GM19238 (cell line): ENCODE measurements around the gene ARHGAP22.

Experiments used
- DNase-seq: peaks from one replicate; pipeline ENCODE4 v3.0.0; 2011; ENCODE audit warnings: low spot score; ENCODE audit not compliant: insufficient read length

The ARHGAP22 gene

DNA sequence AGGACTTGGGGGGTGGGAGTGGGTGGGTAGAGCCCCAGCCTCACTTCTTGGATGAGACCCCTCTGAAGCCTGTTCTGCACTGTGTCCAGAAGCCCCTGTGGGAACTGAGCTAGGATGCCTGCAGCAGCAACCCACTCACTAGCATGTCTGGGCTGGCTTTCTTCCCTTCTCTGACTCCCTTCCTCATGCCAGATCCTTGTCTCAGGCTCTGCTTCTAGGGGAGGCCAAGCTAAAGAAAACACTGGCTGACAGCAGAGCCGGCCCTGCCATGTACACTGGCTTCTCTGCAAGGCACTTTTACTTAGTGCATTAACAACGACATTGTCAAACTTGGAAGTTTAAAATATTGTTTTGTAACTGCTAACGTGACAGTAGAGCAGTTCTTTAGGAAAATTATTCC is 50.2 kb downstream of the ARHGAP22 start:
- DNase-seq: no peak

DNA sequence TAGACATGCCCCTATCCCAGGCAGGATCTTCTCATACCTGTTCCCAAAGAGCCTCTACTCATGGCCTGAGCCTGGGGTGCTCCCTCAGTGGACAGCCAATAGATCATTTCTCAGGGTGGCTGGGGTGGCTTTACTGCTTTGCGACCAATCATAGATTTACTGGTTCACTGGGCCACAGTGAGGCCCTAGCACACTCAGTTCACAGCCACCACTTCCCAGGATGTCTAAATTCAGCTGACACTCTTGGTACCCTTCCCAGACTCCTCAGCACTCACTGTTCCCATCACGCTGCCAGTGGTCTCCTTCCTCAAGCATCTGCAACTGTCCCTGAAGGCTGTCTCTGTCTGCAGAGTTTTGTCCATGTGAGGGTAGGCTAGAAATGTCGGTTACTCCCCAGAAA is 50.6 kb downstream of the ARHGAP22 start:
- DNase-seq: no peak

DNA sequence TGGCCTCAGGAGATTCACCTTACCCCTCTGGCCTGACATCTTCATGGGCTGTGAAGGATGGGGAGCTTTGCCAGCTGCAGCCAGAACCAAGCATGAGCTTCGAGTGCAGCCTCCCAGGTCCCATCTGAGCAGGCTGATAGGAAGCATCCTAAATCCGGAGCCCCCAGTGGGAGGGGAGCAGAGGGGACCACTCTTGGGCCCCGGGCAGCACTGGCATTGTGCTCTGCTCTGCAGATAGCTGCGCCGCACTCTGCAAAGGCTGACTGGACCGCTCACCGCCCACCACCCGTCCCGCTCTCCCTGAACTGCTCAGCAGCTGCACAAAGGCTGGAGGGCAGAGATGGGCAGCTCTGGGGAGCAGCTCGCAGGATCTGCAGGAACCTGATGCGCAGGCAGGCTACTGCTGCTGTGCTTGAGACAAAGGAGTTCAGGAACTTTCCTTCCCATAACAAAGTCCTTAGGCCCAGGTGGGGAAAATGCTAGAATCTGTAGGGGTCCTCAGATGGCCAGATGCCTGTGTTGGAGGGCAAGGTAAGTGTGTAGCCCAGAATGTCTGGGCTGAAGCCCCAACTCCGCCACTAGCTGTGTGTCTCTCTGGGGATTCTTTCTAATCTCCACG is 51.8 kb downstream of the ARHGAP22 start:
- DNase-seq: no peak

DNA sequence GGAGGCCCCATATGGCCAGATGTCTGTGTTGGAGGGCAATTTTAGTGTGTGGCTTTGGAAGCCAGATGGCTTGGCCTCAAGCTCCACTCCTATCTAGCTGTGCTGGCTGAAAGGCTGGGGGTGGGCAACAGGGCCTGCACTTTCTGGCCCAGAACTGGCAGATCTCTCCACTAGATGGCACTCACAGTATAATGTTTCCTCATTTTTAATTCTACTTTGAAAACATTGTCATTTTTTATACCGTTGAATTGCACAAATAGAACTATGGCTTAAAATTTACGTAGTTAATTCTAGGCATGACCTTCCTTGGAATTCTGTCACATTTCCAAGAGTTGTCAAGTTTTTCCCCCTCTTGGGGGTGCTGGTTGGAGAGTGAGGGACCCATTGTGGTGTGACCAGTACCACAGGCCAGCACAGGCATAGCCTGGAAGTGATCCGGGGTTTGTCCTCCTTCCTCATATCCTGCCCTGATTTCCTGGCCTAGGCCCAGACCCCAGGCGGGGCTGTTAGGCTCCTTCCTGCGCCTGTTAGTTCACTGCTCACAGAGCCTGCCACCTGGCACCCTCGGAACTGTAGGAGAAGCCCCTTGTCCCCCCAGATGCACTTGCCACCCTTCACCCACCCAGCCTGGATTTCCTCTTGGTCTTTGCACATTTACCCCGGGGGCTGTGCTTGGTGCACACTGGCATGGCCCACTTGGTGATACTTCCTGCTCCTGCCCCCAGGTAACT is 52.8 kb downstream of the ARHGAP22 start:
- peak; percentile 55 for DNase-seq

DNA sequence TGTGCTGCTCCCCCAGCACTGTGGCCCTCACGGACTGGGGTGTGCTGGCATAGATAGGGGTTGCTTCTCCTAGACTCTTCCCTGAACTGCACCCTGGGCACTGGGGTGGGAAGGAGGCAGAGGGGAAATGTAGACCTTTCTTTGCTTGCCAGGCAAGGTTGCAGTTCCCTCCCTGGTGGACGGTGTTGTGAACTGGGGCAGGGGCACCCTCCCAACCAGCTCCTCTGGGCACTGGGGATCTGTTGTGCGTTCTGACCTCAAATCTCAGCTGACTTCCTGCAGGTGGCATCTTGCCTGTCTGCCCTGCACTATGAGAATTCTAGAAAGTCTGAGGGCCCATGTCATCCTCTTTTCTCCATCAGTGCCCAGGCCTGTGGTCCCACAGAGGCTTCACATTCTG is 53.9 kb downstream of the ARHGAP22 start:
- DNase-seq: no peak

DNA sequence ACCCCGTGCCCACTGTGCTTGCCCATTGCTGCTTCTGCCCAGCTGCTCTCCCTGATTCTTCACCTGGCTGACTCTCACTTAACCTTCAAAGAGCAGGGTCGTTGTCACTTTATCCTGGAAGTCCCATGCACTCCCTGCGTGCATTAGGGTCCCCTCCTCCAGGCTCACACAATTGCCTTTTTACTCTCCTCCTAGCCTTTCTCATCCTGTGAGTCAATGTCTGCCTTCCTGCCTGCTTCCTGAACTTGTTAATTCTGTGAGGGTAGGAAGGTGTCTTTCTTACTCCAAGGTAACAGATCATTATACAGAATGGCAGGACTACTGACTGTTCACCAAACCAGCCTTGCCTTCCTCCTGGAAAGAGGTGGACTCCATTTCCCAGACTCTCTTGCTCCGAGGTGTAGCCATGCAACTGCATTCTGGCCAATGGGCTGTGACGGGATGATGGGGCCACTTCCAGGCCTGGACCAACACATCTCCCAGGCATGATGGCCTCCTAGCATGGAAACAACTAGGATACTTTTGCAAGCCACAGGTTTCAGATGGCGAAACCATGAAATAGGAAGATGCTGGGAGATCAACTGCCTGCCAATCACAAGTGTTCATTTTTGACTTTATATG is 54.7 kb downstream of the ARHGAP22 start:
- no peak for DNase-seq

DNA sequence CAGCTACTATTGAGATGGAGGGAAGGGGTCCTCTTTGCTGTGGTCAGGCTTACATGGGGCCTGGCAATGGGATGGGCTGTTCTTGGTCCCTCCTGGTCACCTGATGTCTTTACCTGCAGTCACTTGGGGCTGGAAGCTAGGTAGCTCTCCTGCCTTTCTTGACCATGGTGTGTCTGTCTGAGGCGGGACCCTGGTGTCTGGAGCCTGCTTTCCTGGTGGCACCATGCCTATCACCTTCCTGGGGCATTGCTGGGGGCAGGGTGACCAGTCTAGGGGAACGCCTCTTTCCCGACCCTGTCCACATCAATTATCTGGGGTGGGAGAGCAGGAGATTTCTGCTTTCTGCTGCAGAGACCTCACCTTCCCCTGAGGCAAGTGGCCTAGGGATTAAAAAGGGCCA is 55.6 kb downstream of the ARHGAP22 start:
- no peak for DNase-seq

DNA sequence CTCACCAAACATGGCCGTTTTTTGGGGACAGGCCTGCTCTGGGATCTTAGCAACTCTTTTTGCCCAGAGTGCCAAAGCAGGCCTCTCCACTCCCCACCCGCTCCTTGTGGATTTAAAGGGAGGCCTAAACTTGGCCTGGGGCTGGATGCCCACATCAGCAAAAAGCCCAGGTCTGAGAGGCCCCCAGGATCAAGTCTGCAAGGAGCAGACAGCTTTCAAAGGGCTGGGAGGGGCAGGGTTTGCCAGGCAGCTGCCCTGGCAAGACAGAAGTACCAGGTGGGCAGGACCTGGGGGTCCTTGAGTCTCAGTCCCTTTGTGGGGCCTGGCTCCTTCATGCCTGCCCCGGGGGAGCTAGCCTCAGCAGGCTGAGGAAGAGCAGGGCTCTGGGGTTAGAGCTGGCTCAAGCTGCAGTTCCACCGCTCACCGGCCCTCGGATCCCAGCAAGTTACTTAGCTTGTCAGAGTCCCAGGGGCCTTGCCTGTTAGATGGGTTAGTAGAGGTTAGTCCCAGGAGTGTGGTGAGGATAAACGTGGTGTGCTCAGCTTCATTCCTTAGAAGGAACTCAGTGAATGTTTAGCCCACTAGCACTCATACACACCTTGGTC is 56.2 kb downstream of the ARHGAP22 start:
- DNase-seq: no peak

DNA sequence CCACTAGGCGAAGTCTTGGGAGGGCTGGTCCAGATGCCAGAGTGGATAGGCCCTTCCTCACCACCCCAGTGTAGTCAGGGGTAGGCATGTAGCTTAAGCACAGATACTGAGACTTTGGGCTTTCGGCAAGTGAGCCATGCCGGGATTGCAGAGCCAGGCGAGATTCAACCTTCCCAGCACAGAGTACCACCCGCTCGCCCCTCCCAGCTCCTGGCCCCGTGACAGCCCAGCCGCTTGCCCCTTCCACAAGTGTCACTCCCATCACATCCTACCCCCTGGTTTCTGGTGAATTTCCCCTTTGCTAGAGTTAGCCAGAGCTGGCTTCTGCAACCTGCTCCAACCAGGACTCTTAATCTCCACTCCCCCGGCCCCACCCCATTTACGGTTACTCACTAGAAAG is 56.9 kb downstream of the ARHGAP22 start:
- no peak for DNase-seq

DNA sequence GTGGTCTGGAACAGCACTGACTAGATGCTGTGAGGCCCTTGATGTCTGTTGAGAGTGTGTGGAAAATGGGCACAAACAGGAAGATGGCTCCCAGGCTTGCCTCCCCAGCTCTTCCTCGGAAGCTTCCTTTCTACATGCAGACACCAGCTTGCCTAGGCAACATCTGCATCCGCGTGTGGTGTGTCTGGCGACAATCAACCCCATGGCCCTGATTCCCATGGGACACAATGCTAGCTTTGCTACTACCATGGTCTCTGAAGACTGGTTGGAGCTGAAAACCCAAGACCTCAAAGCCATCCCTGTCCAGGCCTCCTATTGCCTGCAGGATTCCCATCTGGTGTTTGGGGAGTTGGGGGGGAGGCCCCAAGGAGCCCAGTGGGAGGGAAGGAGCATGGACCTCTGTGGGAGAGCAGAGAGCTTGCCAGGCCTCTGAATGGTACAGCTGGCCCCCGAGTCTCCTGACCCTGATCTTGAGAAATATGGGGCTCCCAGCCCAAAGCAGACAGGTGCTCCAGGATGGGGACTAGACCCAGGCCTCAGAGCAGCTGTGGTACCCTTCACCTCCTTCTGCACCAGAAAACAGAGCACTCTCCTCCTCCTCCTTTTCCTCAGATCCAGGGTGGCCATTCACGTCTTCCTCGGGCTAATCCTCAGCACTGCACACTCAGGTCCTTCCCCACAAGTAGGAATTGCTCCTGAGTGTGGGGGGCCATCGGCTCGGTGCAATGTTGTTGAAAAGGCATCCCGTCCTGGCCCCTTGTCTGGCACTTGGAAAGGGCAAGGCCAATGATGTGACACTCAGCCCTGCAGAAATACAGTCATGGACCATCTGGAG is 57.6 kb downstream of the ARHGAP22 start:
- no peak for DNase-seq

DNA sequence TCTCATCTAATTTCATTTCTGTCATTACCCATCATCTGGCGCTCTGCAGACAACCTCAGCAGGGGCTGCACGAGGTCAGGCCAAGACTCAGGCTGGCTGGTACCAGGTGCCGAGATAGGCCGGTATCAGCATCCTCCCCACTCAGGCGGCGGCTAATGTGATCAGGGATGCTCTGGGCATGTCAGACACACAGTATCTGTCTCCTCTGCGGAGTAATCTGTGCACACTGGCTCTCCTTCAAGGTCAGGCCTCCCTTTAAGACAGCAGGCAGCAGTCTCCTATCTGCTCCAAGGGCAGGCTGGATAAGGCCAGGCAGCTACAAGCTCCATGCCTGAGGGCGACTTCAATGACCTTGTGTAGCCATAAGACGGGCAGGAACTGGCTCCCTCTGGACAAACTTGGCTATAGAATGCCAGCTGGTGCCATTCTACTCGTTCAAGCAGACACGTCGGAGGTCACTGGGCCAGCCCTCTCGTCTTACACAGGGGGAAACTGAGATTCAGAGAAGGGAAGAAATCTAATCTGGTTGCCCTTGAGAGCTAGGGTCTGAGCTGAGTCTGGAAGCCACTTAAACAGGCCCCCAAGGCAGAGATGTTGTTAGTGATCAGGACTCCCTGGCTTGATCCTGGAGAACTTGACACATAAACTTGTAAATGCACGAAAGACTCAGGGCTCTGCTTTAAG is 59.3 kb downstream of the ARHGAP22 start:
- no peak for DNase-seq

DNA sequence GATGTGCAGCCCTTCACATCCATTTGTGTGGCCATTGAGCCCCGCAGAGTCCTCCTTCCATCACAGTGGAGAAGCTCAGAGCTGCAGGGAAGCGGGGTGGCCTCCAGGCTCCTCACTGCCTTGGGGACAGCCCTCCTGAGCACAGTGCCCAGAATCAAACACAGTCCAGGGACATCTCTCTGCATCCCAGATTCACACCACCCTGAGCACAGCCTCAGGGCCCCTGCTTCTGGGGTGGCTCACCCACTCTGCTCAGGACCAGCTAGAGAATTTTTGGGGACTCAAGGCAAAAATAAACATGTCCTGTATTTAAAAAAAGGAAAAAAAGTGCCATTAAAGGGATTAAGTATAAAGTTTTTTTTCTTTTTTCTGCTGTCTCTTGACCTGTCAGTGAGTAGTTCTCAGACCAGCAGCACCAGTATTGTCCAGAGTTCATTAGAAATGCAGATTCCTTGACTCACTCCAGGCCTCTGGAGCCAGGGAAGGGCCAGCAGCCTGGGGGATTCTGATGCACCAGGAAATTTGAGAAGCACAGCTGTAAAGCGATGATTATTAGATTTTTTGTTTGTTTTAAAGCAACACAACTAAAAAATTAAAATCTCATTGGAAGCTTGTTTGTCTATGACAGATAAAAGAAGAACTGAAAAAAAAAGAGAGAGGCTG is 61.6 kb downstream of the ARHGAP22 start:
- DNase-seq: no peak

DNA sequence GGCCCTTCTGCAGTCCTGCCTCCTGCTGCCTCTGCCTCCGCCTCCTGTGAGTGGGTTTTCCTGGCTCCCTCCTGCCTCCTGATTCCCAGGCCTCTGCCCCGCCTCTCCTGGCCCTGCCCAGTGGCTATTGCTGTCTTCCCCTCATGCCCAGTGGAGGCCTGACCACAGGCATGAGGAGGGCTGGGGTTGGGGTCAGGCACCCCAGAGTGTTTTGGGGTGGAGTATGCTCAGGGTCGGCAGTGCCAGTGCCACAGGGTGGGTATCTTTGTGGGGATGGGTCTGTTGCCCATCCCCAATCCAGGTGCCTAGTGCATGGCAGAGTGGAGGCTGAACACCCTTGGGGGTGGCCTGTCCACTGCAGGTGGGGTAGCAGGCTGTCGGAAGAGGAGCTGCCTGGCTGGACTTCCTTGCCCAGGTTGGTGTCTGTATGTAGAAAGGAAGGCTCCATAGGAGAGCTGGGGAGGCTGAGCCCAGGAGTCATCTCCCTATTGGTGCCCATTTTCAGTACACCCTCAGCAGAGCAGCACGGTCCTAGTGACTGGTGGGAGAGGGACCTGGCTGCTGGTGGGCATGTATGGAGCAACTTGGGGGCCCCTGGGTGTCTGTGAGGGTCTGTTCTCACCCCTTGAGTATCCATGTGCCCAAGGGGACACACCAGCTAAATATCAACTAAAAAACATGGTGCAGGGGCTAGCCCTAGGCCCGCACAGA is 62.2 kb downstream of the ARHGAP22 start:
- DNase-seq: no peak

DNA sequence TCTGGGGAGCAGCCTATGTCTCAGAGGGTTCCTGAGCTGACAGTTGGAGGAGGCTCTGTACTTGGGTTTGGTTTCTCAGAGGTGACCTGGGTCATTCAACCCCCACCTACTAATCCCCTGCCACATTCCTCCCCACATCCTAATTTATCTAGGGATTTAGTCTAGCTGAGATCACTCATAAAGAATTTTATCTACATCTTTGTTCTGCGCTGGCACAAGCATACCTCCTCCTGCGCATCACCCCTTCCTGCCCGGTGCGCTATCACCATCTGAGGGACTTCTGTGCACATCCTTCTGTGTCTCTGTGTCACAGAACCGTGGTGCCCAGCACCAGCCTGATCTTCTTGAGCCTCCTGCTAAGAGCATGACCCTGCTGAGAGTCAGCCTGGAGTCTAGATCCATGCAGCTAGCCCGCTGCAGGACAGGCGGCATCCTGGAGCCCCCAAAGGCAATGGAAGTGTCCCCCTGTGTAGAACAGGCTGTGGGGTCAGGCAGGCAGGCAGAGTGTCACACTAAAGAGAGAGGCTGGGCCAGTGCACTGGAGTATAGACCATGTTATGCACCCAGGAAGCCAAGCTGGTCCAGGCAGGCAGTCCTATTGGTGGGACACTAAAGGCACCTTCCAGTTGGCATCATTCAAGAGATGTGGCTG is 63.6 kb downstream of the ARHGAP22 start:
- no peak for DNase-seq

DNA sequence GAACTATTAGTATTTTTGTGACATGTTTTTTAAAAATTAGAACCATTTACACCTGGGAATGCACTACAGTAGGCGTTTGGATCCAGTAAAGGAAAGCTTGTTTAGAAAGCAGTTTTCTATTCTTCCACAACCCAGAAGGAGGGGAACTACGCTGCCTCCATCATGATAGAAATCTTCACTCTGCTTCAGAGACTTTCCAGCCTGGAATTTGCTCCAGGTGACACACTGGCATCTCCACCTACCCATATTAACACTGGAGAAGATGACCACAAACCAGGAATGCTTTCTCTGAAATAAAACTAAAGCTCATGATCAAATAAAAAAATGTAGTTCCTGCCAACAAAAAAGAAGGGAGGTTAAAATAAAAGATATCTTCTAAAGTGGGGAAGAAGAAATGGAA is 66.3 kb downstream of the ARHGAP22 start:
- no peak for DNase-seq

DNA sequence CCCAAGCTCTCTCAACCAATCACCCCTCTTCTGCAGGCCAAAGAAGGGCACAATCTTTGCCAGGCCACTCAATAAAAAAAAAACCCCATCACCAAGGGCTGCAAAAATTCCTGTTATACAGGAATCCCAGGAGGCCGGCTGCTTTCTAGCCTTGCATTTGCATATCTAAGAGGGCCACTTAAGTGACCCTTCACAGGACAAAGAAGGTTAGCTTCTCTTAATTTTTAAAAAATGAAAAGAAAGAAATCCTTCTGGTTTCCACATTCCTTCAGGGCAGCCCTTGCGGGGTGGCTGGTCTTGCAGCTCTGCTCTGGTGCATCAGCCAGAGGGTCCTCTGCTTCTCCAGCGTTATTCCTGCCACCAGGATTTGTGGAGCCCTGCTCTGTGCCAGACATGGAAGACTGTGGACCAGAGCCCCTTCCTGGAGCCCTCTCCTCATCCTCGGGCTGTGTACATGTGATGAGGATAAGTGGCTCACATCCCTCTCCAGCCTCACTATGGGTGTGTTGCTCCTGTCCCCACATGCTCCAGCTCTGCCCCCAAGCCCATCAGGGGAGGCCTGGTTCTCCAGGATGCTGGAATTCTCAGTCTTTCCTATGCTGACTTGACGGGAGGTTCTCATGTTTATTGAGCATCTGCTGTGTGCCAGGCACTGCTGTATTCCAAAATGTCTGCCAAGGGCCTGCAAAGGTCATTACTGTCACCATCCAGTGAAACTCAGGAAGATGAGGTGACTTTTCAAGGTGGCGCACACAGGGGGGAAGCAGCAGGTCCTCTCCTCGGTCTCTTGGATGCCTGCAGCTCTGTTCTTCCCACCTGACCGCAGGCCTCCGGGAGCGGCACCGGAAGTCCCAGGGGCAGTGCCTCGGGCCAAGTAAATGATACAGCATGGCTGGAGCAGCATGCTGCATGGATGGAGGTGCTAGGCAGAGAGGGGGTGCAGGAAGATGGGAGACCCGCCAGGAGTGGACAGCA is 67.7 kb downstream of the ARHGAP22 start:
- DNase-seq: no peak

DNA sequence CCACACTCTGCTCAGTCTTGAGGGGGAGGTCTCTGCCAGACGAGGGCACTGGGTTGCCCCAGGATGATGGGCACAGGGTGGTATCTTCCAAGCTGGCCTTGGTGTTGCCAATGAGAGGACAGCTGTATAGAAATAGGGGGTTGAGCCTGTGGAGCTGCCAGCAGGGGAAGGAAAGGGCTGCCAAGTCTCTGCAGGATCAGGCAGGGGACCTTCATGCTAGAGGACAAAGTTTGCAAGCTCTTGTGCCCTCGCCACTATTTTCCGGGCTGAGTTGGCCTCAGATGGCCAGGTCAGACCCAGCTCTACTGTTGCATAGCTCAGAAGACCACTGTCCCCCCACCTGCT is 68.7 kb downstream of the ARHGAP22 start:
- DNase-seq: no peak
